COLO668 (cell line): ENCODE results near the gene MPV17L.
"Not testable (repeated sequence)": the region's sequence is repeated elsewhere in the genome, so short reads cannot be mapped to it uniquely, and the experiment has no call there.

Experiments used
- DNase-seq: peaks from one replicate; lab custom pipeline; 2025; ENCODE audit not compliant: unreplicated experiment; lab: John Stamatoyannopoulos, UW

The MPV17L gene

GRCh38 chr16:15450624-15451023 lies 55.1 kb downstream of the MPV17L start:
- no peak for DNase-seq

- no peak for DNase-seq
Observed at GRCh38 chr16:15451098-15451731, 55.7 kb downstream of the MPV17L start.

- DNase-seq: no peak
Observed at GRCh38 chr16:15452246-15452855, 56.8 kb downstream of the MPV17L start.

- DNase-seq: not testable (repeated sequence)
Observed at GRCh38 chr16:15453296-15453695, 57.7 kb downstream of the MPV17L start.

- DNase-seq: not testable (repeated sequence)
Observed at GRCh38 chr16:15454933-15455332, 59.4 kb downstream of the MPV17L start.

GRCh38 chr16:15457400-15457799 lies 61.8 kb downstream of the MPV17L start:
- DNase-seq: no peak

GRCh38 chr16:15457958-15458357 lies 62.4 kb downstream of the MPV17L start:
- DNase-seq: no peak

- DNase-seq: no peak
Observed at GRCh38 chr16:15459791-15460190, 64.2 kb downstream of the MPV17L start.

GRCh38 chr16:15460601-15461000 lies 65.0 kb downstream of the MPV17L start:
- DNase-seq: no peak

- no peak for DNase-seq
Observed at GRCh38 chr16:15461376-15461775, 65.8 kb downstream of the MPV17L start.
